ENCODE results near the gene TMEM106A. TPM values are rescaled to one million over a fixed set of nuclear protein-coding genes. Genes with fewer than 3 reads are reported as not detected.
"Not testable (repeated sequence)": the region's sequence is repeated elsewhere in the genome, so short reads cannot be mapped to it uniquely, and the experiment has no call there.

Gene TMEM106A
- total RNA-seq, 2 experiments from 2014 or later = 6.3 to 6.4 TPM

DNA sequence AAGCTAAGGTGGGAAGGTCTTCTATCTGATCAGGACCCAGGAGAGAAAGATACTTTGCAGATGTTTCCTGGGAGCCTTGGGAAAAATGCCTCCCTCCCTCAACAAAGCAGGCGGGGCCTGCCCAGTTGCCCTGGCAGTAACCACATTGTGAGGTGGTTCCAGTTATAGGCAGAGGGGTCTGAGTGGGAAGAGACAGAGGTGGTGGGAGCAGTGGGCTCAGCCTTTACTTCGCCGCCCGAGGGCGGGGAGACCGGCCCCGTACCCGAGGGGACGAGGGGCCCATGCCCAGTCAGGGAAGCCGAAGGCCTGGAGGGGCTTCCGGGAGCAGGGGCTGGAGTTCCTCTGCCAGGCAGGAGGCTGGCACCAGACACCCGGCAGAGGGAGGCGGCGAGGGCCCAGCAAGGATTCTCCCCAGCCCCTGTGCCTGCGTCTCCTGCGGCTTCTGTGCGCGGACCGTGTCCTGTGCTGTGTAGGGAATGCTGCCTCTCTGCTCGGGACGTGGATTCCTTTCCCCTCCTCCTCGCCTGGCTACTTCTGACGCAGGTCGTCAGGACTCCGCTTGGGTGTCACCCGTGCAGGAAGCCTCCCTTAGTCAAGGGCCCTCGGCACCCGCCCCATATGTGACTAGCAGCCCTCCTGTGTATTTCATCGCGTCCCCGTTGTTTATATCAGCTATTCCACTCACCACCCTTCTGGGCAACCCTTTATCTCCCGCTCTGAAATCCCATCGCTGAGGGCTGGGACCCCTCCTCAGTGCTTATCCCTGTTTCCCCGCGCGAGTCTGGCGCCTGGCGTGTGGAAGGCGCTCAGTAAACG, 19.7 kb downstream of the TMEM106A start:
- CTCF ChIA-PET; H3K27me3 ChIP-seq (ENCODE audit: control insufficient read depth in 1 of 2, insufficient read depth in 2 of 2, low read length in 2 of 2); H3K27ac ChIP-seq (ENCODE audit: low read depth in 1 of 2, low read length in 2 of 2); H3K27me3 Mint-ChIP-seq; H3K4me3 Mint-ChIP-seq; intact Hi-C loops (cut with DNase I, micrococcal nuclease); H3K36me3 ChIP-seq (ENCODE audit: insufficient read depth, low read length); H3K27ac Mint-ChIP-seq; H3K4me1 Mint-ChIP-seq (ENCODE audit: low read depth); H3K36me3 Mint-ChIP-seq (ENCODE audit: low read depth); H3K4me3 ChIP-seq (ENCODE audit: low read length); H3K4me1 ChIP-seq (ENCODE audit: insufficient read depth, low read length); ATAC-seq (ENCODE audit: poor library complexity); H3K9me3 Mint-ChIP-seq; POLR2A ChIA-PET: not testable (repeated sequence)
- DNase-seq = peak in 1 of 14 experiments; percentile 3
- H3K9me3 ChIP-seq (ENCODE audit: control insufficient read depth in 1 of 2, insufficient read depth in 1 of 2, low read length in 2 of 2) = peaks cover 0 to 11% of the 10 kb centered on the region in 2 experiments

DNA sequence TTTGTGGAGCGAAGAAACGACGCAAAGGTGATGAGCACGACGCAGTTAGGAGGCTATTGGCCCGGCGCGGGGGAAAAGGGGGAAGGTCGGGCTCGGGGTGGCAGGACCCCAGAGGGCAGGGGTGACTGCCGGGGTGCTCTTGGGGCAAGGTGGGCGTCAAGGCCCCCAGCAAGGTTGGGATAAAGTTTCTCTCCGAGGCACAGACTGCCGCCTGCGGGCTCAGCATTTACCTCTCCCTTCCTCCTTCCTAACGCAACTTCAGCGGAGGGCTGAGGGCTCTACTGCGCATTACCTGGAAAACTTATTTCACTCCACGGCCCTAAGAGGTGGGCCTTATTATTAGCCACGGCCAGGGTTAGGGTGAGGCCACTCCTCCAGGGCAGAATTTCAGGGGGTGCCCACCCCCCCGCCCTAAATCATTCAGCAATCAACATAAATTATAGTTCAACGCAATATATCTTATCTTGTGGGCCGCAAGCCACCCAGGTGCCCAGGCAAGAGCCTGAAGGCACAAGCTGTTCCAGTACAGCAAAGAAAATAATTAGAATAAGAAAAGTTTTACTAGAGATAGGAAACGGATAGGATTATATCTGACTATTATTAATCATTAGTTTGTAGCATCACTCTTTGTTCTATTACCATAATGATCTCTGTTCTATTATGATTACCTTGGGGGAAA, 20.5 kb downstream of the TMEM106A start:
- H3K4me1 Mint-ChIP-seq (ENCODE audit: low read depth); intact Hi-C loops (cut with DNase I, micrococcal nuclease); H3K9me3 Mint-ChIP-seq; H3K27me3 Mint-ChIP-seq; CTCF ChIA-PET; H3K4me1 ChIP-seq (ENCODE audit: insufficient read depth, low read length); H3K27me3 ChIP-seq (ENCODE audit: control insufficient read depth in 1 of 2, insufficient read depth in 2 of 2, low read length in 2 of 2); H3K4me3 ChIP-seq (ENCODE audit: low read length); H3K27ac ChIP-seq (ENCODE audit: low read depth in 1 of 2, low read length in 2 of 2); H3K36me3 ChIP-seq (ENCODE audit: insufficient read depth, low read length); H3K27ac Mint-ChIP-seq; ATAC-seq (ENCODE audit: poor library complexity); H3K36me3 Mint-ChIP-seq (ENCODE audit: low read depth); POLR2A ChIA-PET: not testable (repeated sequence)
- DNase-seq = peak in 7 of 14 experiments; percentile 9 to 26 (median 18)
- peaks cover 0 to 11% of the 10 kb centered on the region in 2 experiments for H3K9me3 ChIP-seq (ENCODE audit: control insufficient read depth in 1 of 2, insufficient read depth in 1 of 2, low read length in 2 of 2)
- H3K4me3 Mint-ChIP-seq = peak overlapping the region; percentile 62

- H3K27ac ChIP-seq (ENCODE audit: low read depth in 1 of 2, low read length in 2 of 2); POLR2A ChIA-PET; H3K4me3 ChIP-seq (ENCODE audit: low read length); H3K4me1 Mint-ChIP-seq (ENCODE audit: low read depth); H3K4me3 Mint-ChIP-seq; H3K4me1 ChIP-seq (ENCODE audit: insufficient read depth, low read length); H3K27ac Mint-ChIP-seq; H3K9me3 Mint-ChIP-seq; H3K27me3 ChIP-seq (ENCODE audit: control insufficient read depth in 1 of 2, insufficient read depth in 2 of 2, low read length in 2 of 2); CTCF ChIA-PET; intact Hi-C loops (cut with DNase I, micrococcal nuclease); DNase-seq; ATAC-seq (ENCODE audit: poor library complexity); H3K36me3 Mint-ChIP-seq (ENCODE audit: low read depth); H3K27me3 Mint-ChIP-seq; H3K36me3 ChIP-seq (ENCODE audit: insufficient read depth, low read length): not testable (repeated sequence)
- peaks cover 0 to 11% of the 10 kb centered on the region in 2 experiments for H3K9me3 ChIP-seq (ENCODE audit: control insufficient read depth in 1 of 2, insufficient read depth in 1 of 2, low read length in 2 of 2)
These were observed 21.6 kb downstream of the TMEM106A start for GRCh38 chr17:43233263-43233662.

- CTCF ChIA-PET; H3K4me1 ChIP-seq (ENCODE audit: insufficient read depth, low read length); H3K36me3 Mint-ChIP-seq (ENCODE audit: low read depth); H3K4me1 Mint-ChIP-seq (ENCODE audit: low read depth); H3K27ac Mint-ChIP-seq; H3K4me3 Mint-ChIP-seq; H3K9me3 Mint-ChIP-seq; POLR2A ChIA-PET; H3K27ac ChIP-seq (ENCODE audit: low read depth in 1 of 2, low read length in 2 of 2); ATAC-seq (ENCODE audit: poor library complexity); H3K27me3 ChIP-seq (ENCODE audit: control insufficient read depth in 1 of 2, insufficient read depth in 2 of 2, low read length in 2 of 2); H3K27me3 Mint-ChIP-seq; H3K4me3 ChIP-seq (ENCODE audit: low read length); intact Hi-C loops (cut with DNase I, micrococcal nuclease); DNase-seq; H3K36me3 ChIP-seq (ENCODE audit: insufficient read depth, low read length): not testable (repeated sequence)
- H3K9me3 ChIP-seq (ENCODE audit: control insufficient read depth in 1 of 2, insufficient read depth in 1 of 2, low read length in 2 of 2) = peaks cover 0 to 11% of the 10 kb centered on the region in 2 experiments
These were observed 22.2 kb downstream of the TMEM106A start, which contains the start of gene RNU2-1 for GRCh38 chr17:43233877-43234276. TSS of gene RNU2-1 (minus strand) at chr17:43233977.

GRCh38 chr17:43239597-43239996, 27.9 kb downstream of the TMEM106A start:
- H3K4me1 ChIP-seq (ENCODE audit: insufficient read depth, low read length); H3K27ac Mint-ChIP-seq; CTCF ChIA-PET; H3K4me3 Mint-ChIP-seq; intact Hi-C loops (cut with DNase I, micrococcal nuclease); H3K27ac ChIP-seq (ENCODE audit: low read depth in 1 of 2, low read length in 2 of 2); POLR2A ChIA-PET; H3K27me3 ChIP-seq (ENCODE audit: control insufficient read depth in 1 of 2, insufficient read depth in 2 of 2, low read length in 2 of 2); H3K9me3 ChIP-seq (ENCODE audit: control insufficient read depth in 1 of 2, insufficient read depth in 1 of 2, low read length in 2 of 2); DNase-seq; H3K36me3 ChIP-seq (ENCODE audit: insufficient read depth, low read length); ATAC-seq (ENCODE audit: poor library complexity); H3K4me1 Mint-ChIP-seq (ENCODE audit: low read depth); H3K9me3 Mint-ChIP-seq; H3K27me3 Mint-ChIP-seq; H3K36me3 Mint-ChIP-seq (ENCODE audit: low read depth); H3K4me3 ChIP-seq (ENCODE audit: low read length): not testable (repeated sequence)

DNA sequence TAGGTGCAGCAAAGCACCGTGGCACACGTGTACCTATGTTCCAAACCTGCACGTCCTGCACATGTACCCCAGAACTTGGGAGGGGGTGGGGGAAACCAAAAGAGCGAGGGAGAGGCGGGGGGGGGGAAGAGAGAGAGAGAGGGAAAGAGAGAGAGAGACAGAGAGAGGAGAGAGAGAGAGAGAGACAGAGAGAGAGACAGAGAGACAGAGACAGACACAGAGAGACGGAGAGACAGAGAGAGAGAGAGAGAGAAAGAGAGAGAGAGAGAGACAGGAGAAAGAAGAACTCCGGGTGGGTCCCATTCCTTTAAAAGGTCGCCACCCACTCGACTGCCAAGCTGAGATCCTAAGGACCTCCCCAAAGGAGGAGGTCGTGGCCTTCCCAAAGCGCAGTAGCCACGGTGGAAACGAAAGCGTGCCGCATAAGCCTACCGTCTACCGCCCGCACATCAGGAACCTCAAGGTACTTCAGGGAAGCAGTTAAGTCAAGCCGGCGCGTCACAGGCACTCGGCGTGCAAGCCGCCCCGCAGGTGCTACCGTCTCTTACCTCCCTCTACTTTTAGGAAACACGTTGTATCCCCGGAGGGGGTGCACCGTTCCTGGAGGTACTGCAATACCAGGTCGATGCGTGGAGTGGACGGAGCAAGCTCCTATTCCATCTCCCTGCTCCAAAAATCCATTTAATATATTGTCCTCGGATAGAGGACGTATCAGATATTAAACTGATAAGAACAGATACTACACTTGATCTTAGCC, 29.1 kb downstream of the TMEM106A start:
- H3K27ac Mint-ChIP-seq; H3K9me3 ChIP-seq (ENCODE audit: control insufficient read depth in 1 of 2, insufficient read depth in 1 of 2, low read length in 2 of 2); H3K4me3 Mint-ChIP-seq; H3K27ac ChIP-seq (ENCODE audit: low read depth in 1 of 2, low read length in 2 of 2); ATAC-seq (ENCODE audit: poor library complexity); H3K4me1 ChIP-seq (ENCODE audit: insufficient read depth, low read length); DNase-seq; H3K36me3 Mint-ChIP-seq (ENCODE audit: low read depth); H3K4me1 Mint-ChIP-seq (ENCODE audit: low read depth); H3K27me3 ChIP-seq (ENCODE audit: control insufficient read depth in 1 of 2, insufficient read depth in 2 of 2, low read length in 2 of 2); H3K27me3 Mint-ChIP-seq; CTCF ChIA-PET; H3K4me3 ChIP-seq (ENCODE audit: low read length); POLR2A ChIA-PET; H3K9me3 Mint-ChIP-seq; intact Hi-C loops (cut with DNase I, micrococcal nuclease); H3K36me3 ChIP-seq (ENCODE audit: insufficient read depth, low read length): not testable (repeated sequence)

Data from CD4-positive, alpha-beta T cell (primary cell).